Natural killer cell (primary cell): Measurements from ENCODE around the gene ANKRD10. TPM values are rescaled to one million over a fixed set of nuclear protein-coding genes. Genes with fewer than 3 reads are reported as not detected.
"Not testable (repeated sequence)": the region's sequence is repeated elsewhere in the genome, so short reads cannot be mapped to it uniquely, and the experiment has no call there.

Experiments used
- ATAC-seq, 3 donors: fragments of 150-1000 bp in 2 of 3; fragments of 200-7000 bp in 1 of 3; cut with Tn5 transposase; 1 replicate in 1 of 3; 2 replicates in 2 of 3; pipeline ENCODE4 v1.10.0; 2021; ENCODE audit warnings: mild to moderate bottlenecking in 2 of 3, moderate library complexity in 2 of 3
- DNase-seq, 2 donors: peaks; one replicate each; pipeline versions ENCODE4 v3.0.0 to v3.0.0-alpha.2; 2013 to 2021; ENCODE audit warnings: mixed read lengths in 1 of 2
- H3K27ac ChIP-seq: one replicate; pipeline ENCODE4 v1.5.1; 2013; ENCODE audit warnings: mild to moderate bottlenecking, low read length
- H3K27me3 ChIP-seq: one replicate; pipeline ENCODE4 v1.6.1; 2013; ENCODE audit warnings: low read length; ENCODE audit not compliant: control insufficient read depth, insufficient read depth
- H3K36me3 ChIP-seq: one replicate; pipeline ENCODE4 v1.6.1; 2013; ENCODE audit warnings: low read length; ENCODE audit not compliant: control insufficient read depth, insufficient read depth
- H3K4me1 ChIP-seq: one replicate; pipeline ENCODE4 v1.6.1; 2013; ENCODE audit warnings: low read length; ENCODE audit not compliant: control insufficient read depth, insufficient read depth
- H3K4me3 ChIP-seq: one replicate; pipeline ENCODE4 v1.5.1; 2013; ENCODE audit warnings: low read length
- H3K9me3 ChIP-seq: one replicate; pipeline ENCODE4 v1.6.1; 2013; ENCODE audit warnings: low read length; ENCODE audit not compliant: control insufficient read depth, insufficient read depth
- H3K27ac Mint-ChIP-seq, 2 donors: one replicate each; pipeline ENCODE4 v1.8.0; 2022; ENCODE audit warnings: mild to moderate bottlenecking in 2 of 2, mixed read lengths in 2 of 2, moderate library complexity in 1 of 2
- H3K27me3 Mint-ChIP-seq, 2 donors: one replicate each; pipeline ENCODE4 v1.8.0; 2022; ENCODE audit warnings: low read depth in 2 of 2, mixed read lengths in 2 of 2
- H3K36me3 Mint-ChIP-seq: one replicate; pipeline ENCODE4 v1.8.0; 2022; ENCODE audit warnings: mixed read lengths
- H3K4me1 Mint-ChIP-seq, 2 donors: one replicate each; pipeline ENCODE4 v1.8.0; 2022; ENCODE audit warnings: mixed read lengths in 2 of 2
- H3K4me3 Mint-ChIP-seq: one replicate; pipeline ENCODE4 v1.8.0; 2022; ENCODE audit warnings: mild to moderate bottlenecking, moderate library complexity, mixed read lengths
- H3K9me3 Mint-ChIP-seq, 2 donors: one replicate each; pipeline ENCODE4 v1.8.0; 2022; ENCODE audit warnings: mixed read lengths in 2 of 2
- WGBS: methylation state at CpG from one replicate; pipeline ENCODE4 v1.1.7; 2013; ENCODE audit warnings: missing lambda C conversion rate; ENCODE audit not compliant: insufficient coverage; 5-methylcytosine and 5-hydroxymethylcytosine counted together
- intact Hi-C: fragments of 100-400 bp; cut with micrococcal nuclease; formaldehyde crosslinking; loops from one replicate; pipeline ENCODE4 v1.14.2; 2022
- total RNA-seq, 4 donors: library from RNA; stranded (reverse); fragments of 120-200 nt in 1 of 4; gene quantifications; one replicate each; pipeline versions ENCODE4 v1.2.3 to v1.2.4, GENCODE V29; 2013 to 2022
- TF ChIP-seq, protein P1 (sequence below): fragments of 200-600 bp; IDR thresholded peaks from one replicate; pipeline ENCODE4 v1.8.0; 2022; ENCODE audit warnings: antibody characterized with exemption

Gene ANKRD10
- total RNA-seq, 3 donors from 2014 or later (not counting 1 experiment from before 2014, with no cell fraction given), result 173 to 221 (median 185) TPM

DNA sequence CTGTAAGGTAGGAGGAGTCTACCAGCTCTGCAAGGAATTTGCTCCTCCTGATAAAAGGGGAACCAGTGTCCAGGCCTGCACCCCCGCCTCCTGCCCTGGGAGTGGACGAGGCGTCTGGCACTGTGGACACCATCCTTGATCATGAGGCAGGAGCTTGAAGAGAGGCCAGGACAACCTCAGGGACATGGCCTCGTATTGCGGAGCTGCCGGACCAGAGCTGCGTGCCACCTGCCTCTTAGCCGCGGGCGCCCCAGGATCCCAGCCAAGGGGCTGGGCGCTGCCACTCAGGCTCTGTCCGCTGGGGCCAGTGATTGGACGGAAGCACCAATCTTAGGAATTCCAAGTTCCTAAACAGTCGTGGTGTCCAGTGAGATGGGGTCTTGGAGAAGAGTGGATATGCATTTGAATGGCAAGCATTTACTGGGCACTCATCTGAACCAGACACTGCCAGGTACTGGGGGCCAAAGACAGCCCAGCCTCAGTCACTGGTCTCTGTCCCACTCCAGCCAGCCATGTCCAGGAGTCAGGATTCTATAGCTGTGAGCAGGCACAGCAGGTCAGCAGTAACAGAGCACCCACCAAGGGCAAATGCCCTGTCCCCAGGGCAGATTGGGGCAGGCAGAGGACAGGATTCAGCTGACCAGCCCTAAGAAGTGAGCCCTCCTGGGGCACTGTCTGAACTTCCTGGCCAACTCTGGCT lies 39.1 kb upstream of the ANKRD10 start:
- H3K27me3 Mint-ChIP-seq, result peaks cover 0 to 3% of the 10 kb centered on the region in 2 donors
- H3K4me3 ChIP-seq, result no peak overlapping the region
- ATAC-seq, result no peak
- no peaks in the 10 kb centered on the region for H3K4me1 Mint-ChIP-seq
- H3K4me1 ChIP-seq, result no peaks in the 10 kb centered on the region
- H3K36me3 ChIP-seq, result no peaks in the 10 kb centered on the region
- TF ChIP-seq, protein P1, sequence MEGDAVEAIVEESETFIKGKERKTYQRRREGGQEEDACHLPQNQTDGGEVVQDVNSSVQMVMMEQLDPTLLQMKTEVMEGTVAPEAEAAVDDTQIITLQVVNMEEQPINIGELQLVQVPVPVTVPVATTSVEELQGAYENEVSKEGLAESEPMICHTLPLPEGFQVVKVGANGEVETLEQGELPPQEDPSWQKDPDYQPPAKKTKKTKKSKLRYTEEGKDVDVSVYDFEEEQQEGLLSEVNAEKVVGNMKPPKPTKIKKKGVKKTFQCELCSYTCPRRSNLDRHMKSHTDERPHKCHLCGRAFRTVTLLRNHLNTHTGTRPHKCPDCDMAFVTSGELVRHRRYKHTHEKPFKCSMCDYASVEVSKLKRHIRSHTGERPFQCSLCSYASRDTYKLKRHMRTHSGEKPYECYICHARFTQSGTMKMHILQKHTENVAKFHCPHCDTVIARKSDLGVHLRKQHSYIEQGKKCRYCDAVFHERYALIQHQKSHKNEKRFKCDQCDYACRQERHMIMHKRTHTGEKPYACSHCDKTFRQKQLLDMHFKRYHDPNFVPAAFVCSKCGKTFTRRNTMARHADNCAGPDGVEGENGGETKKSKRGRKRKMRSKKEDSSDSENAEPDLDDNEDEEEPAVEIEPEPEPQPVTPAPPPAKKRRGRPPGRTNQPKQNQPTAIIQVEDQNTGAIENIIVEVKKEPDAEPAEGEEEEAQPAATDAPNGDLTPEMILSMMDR, result no peak
- H3K27ac Mint-ChIP-seq, result no peak overlapping the region
- no peaks in the 10 kb centered on the region for H3K27me3 ChIP-seq
- H3K9me3 Mint-ChIP-seq, result no peaks in the 10 kb centered on the region
- H3K36me3 Mint-ChIP-seq, result no peaks in the 10 kb centered on the region
- no peaks in the 10 kb centered on the region for H3K9me3 ChIP-seq
- no peak for DNase-seq
- H3K27ac ChIP-seq, result no peak overlapping the region
- no peak overlapping the region for H3K4me3 Mint-ChIP-seq
- intact Hi-C loops, result no loop called here
- WGBS, result 97% methylated on average over 14 of the region's 14 CpGs

DNA sequence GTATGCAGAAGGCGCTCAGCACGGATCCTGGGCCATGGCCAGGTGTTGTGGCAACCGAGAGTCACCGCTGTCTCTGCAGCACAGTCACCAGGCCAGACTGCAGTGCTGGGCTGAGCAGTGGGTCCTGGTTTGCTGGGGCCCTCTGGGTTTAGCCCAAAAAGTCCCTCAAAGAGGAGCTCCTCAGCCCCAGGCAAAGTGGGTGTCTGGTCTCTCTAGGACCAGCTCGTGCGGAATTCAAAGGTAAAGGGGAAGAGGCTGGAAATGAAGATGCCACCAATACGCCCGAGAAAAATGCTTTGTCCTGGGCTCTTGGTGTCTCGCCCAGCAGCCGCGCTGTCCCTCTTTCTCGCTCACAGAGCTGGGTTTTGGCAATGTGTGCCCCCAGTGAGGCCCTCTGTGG lies 38.5 kb upstream of the ANKRD10 start:
- intact Hi-C loops, result no loop called here
- 91% methylated on average over 12 of the region's 12 CpGs for WGBS
- no peaks in the 10 kb centered on the region for H3K36me3 Mint-ChIP-seq
- Histone ChIP-seq H3K27me3 (no peaks in the 10 kb centered on the region), H3K27ac (no peak overlapping the region), H3K4me1 (no peaks in the 10 kb centered on the region), H3K9me3 (no peaks in the 10 kb centered on the region), H3K36me3 (no peaks in the 10 kb centered on the region), H3K4me3 (no peak overlapping the region)
- peaks cover 0 to 3% of the 10 kb centered on the region in 2 donors for H3K27me3 Mint-ChIP-seq
- no peaks in the 10 kb centered on the region for H3K9me3 Mint-ChIP-seq
- DNase-seq, result no peak
- H3K27ac Mint-ChIP-seq, result no peak overlapping the region
- TF ChIP-seq, protein P1, result no peak
- H3K4me1 Mint-ChIP-seq, result no peaks in the 10 kb centered on the region
- no peak for ATAC-seq
- H3K4me3 Mint-ChIP-seq, result no peak overlapping the region

DNA sequence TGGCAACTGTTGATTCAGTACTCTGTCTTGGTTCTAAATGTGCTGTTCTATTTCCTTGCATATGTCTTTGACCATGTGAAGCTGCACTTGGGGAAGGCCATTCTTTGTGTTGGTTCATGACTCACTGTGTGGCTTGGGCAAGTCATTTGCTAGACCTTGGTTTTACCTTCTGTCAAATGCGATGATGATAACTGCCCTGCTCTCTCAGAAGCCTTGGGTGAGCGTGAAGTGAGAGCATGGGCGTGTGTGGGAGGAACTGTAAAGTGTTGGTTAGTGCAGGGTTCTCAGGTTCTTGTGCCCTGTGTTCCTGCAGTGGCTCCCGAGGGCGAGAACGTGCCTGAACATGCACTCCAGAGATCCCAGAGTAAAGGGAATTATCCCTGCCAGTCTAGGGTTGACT lies 37.3 kb upstream of the ANKRD10 start:
- H3K27me3 Mint-ChIP-seq, H3K36me3 ChIP-seq, ATAC-seq, H3K4me3 Mint-ChIP-seq, DNase-seq, intact Hi-C loops, H3K9me3 Mint-ChIP-seq, H3K4me3 ChIP-seq, H3K9me3 ChIP-seq, H3K27ac Mint-ChIP-seq, H3K27ac ChIP-seq, H3K27me3 ChIP-seq, H3K36me3 Mint-ChIP-seq, H3K4me1 Mint-ChIP-seq, H3K4me1 ChIP-seq: not testable (repeated sequence)
- WGBS, result 61% methylated on average over 3 of the region's 6 CpGs

DNA sequence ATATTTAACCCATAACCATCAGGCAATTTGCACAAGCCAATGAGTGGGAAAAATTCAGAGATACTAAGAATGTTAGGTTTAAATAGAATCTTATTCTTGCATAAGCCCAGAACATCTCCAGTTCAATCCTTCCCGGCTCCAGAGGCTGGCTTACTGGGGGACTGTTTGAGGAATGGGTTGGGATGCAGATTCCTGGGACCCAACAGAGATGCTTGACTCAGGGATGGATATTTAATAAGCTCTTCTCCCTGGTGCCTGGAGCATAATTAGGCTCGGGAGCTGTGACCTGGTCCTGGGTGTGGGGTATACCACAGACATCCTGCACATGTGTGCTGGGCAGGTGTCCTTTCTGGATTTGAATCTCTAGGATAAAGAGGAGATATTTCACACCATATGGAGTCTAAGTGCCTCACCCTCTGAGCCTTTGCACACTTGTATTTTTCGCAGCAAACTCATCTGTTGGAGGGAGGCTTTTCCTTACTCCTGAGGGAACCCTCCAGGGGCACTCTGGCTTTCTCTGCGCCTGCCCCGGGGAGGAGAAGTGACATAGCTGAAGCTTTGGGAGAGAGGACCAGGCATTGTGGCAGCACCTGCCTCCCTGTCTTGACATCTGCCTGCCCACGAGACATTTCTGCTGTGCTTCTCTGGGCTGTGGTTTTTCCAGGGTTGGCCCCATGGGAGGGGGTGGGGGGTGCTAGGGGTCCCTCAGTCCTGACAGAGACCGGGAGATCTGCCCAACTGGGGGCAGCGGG lies 36.1 kb upstream of the ANKRD10 start:
- no peaks in the 10 kb centered on the region for H3K9me3 ChIP-seq
- H3K36me3 Mint-ChIP-seq, result no peaks in the 10 kb centered on the region
- no peak overlapping the region for H3K4me3 ChIP-seq
- ATAC-seq (no peak), DNase-seq (no peak)
- TF ChIP-seq, protein P1, result no peak
- H3K27ac Mint-ChIP-seq, result no peak overlapping the region
- H3K27me3 ChIP-seq, result no peaks in the 10 kb centered on the region
- H3K4me1 Mint-ChIP-seq, result no peaks in the 10 kb centered on the region
- no peaks in the 10 kb centered on the region for H3K4me1 ChIP-seq
- H3K4me3 Mint-ChIP-seq, result no peak overlapping the region
- H3K27me3 Mint-ChIP-seq, result no peaks in the 10 kb centered on the region
- H3K27ac ChIP-seq, result no peak overlapping the region
- WGBS, result 63% methylated on average over 8 of the region's 8 CpGs
- intact Hi-C loops, result no loop called here
- no peaks in the 10 kb centered on the region for H3K36me3 ChIP-seq
- H3K9me3 Mint-ChIP-seq, result no peaks in the 10 kb centered on the region
